ENCODE data around the gene UGT1A10.
"Not testable (repeated sequence)": the region's sequence is repeated elsewhere in the genome, so short reads cannot be mapped to it uniquely, and the experiment has no call there.

UGT1A10 gene

GRCh38 chr2:233746475-233747282 lies 110.4 kb downstream of the UGT1A10 start:
- DNase-seq, result no peak

- DNase-seq, result no peak
These were observed 111.0 kb downstream of the UGT1A10 start for GRCh38 chr2:233747283-233747544.

GRCh38 chr2:233750689-233751088 lies 114.4 kb downstream of the UGT1A10 start:
- not testable (repeated sequence) for DNase-seq

GRCh38 chr2:233751212-233752009 lies 115.2 kb downstream of the UGT1A10 start:
- DNase-seq, result not testable (repeated sequence)

- DNase-seq, result no peak
These were observed 118.8 kb downstream of the UGT1A10 start for GRCh38 chr2:233754872-233755611.

- DNase-seq, result no peak
These were observed 120.3 kb downstream of the UGT1A10 start for GRCh38 chr2:233756429-233757081.

GRCh38 chr2:233758141-233758540 lies 121.9 kb downstream of the UGT1A10 start:
- no peak for DNase-seq

- DNase-seq, result no peak
These were observed 122.6 kb downstream of the UGT1A10 start for GRCh38 chr2:233758849-233759248.

- DNase-seq, result no peak
These were observed 123.8 kb downstream of the UGT1A10 start, which contains the start of gene UGT1A1 for GRCh38 chr2:233760043-233760442. Gene UGT1A1, plus strand, starts transcription at chr2:233760270. Its CDS starts 18 bp downstream, at chr2:233760288.

- no peak for DNase-seq
These were observed 125.0 kb downstream of the UGT1A10 start for GRCh38 chr2:233761040-233761769.

GRCh38 chr2:233764264-233764663 lies 128.0 kb downstream of the UGT1A10 start:
- DNase-seq, result no peak

GRCh38 chr2:233764761-233765160 lies 128.5 kb downstream of the UGT1A10 start:
- DNase-seq, result no peak

GRCh38 chr2:233766416-233766815 lies 130.2 kb downstream of the UGT1A10 start:
- DNase-seq, result no peak

- DNase-seq, result no peak
These were observed 131.8 kb downstream of the UGT1A10 start for GRCh38 chr2:233768076-233768475.

- no peak for DNase-seq
These were observed 133.0 kb downstream of the UGT1A10 start for GRCh38 chr2:233769260-233769659.

- no peak for DNase-seq
These were observed 135.9 kb downstream of the UGT1A10 start for GRCh38 chr2:233772153-233772552.

- no peak for DNase-seq
These were observed 136.3 kb downstream of the UGT1A10 start for GRCh38 chr2:233772583-233772982.

GRCh38 chr2:233773854-233774253 lies 137.6 kb downstream of the UGT1A10 start:
- no peak for DNase-seq

- DNase-seq, result no peak
These were observed 139.2 kb downstream of the UGT1A10 start for GRCh38 chr2:233775414-233775813.

GRCh38 chr2:233778030-233778429 lies 141.8 kb downstream of the UGT1A10 start, which contains the start of gene MROH2A:
Gene MROH2A, plus strand, starts transcription at chr2:233778330. Its CDS starts 1,029 bp downstream, at chr2:233779359.
- DNase-seq, result no peak

GRCh38 chr2:233779722-233780121 lies 143.5 kb downstream of the UGT1A10 start:
- DNase-seq, result no peak

- DNase-seq, result no peak
These were observed 144.5 kb downstream of the UGT1A10 start for GRCh38 chr2:233780771-233781170.
